ENCODE data around the gene AGAP1. TPM values are rescaled to one million over a fixed set of nuclear protein-coding genes. Genes with fewer than 3 reads are reported as not detected.

AGAP1 gene
- total RNA-seq, 2 donors from 2014 or later: 19.1 to 20.8 TPM

GRCh38 chr2:236049981-236050380, 556.1 kb downstream of the AGAP1 start:
- H3K27me3 ChIP-seq (replicated peaks; ENCODE audit: insufficient read depth): no peaks in the 10 kb centered on the region
- no peaks in the 10 kb centered on the region for H3K9me3 ChIP-seq

GRCh38 chr2:236051351-236051750, 557.5 kb downstream of the AGAP1 start:
- no peaks in the 10 kb centered on the region for H3K27me3 ChIP-seq (replicated peaks; ENCODE audit: insufficient read depth)
- H3K4me3 ChIP-seq: no peak overlapping the region
- no peaks in the 10 kb centered on the region for H3K9me3 ChIP-seq
- DNase-seq (ENCODE audit: low spot score) (no peak), ATAC-seq (ENCODE audit: insufficient number of reproducible peaks, low FRiP score, low read depth) (no peak)
- H3K36me3 ChIP-seq: no peaks in the 10 kb centered on the region
- TF ChIP-seq, protein P1, sequence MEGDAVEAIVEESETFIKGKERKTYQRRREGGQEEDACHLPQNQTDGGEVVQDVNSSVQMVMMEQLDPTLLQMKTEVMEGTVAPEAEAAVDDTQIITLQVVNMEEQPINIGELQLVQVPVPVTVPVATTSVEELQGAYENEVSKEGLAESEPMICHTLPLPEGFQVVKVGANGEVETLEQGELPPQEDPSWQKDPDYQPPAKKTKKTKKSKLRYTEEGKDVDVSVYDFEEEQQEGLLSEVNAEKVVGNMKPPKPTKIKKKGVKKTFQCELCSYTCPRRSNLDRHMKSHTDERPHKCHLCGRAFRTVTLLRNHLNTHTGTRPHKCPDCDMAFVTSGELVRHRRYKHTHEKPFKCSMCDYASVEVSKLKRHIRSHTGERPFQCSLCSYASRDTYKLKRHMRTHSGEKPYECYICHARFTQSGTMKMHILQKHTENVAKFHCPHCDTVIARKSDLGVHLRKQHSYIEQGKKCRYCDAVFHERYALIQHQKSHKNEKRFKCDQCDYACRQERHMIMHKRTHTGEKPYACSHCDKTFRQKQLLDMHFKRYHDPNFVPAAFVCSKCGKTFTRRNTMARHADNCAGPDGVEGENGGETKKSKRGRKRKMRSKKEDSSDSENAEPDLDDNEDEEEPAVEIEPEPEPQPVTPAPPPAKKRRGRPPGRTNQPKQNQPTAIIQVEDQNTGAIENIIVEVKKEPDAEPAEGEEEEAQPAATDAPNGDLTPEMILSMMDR (IDR thresholded peaks at IDR 0.05): no peak
- no peak overlapping the region for H3K27ac ChIP-seq
- no peaks in the 10 kb centered on the region for H3K4me1 ChIP-seq (ENCODE audit: control insufficient read depth in 1 of 2, low read depth in 2 of 2)

More at GRCh38 chr2:236049981-236050380, 556.1 kb downstream of the AGAP1 start:
- DNase-seq (ENCODE audit: low spot score) (no peak), ATAC-seq (ENCODE audit: insufficient number of reproducible peaks, low FRiP score, low read depth) (no peak)
- no peaks in the 10 kb centered on the region for H3K4me1 ChIP-seq (ENCODE audit: control insufficient read depth in 1 of 2, low read depth in 2 of 2)
- H3K36me3 ChIP-seq: no peaks in the 10 kb centered on the region
- TF ChIP-seq, protein P1 (IDR thresholded peaks at IDR 0.05): no peak
- H3K4me3 ChIP-seq: no peak overlapping the region
- no peak overlapping the region for H3K27ac ChIP-seq

GRCh38 chr2:236051806-236052205, 558.0 kb downstream of the AGAP1 start:
- no peak overlapping the region for H3K4me3 ChIP-seq
- ATAC-seq (ENCODE audit: insufficient number of reproducible peaks, low FRiP score, low read depth): no peak
- DNase-seq (ENCODE audit: low spot score): no peak
- H3K36me3 ChIP-seq: no peaks in the 10 kb centered on the region
- no peaks in the 10 kb centered on the region for H3K4me1 ChIP-seq (ENCODE audit: control insufficient read depth in 1 of 2, low read depth in 2 of 2)
- H3K9me3 ChIP-seq: no peaks in the 10 kb centered on the region
- H3K27ac ChIP-seq: no peak overlapping the region
- no peaks in the 10 kb centered on the region for H3K27me3 ChIP-seq (replicated peaks; ENCODE audit: insufficient read depth)
- TF ChIP-seq, protein P1 (IDR thresholded peaks at IDR 0.05): no peak

- no peaks in the 10 kb centered on the region for H3K9me3 ChIP-seq
- TF ChIP-seq, protein P1 (IDR thresholded peaks at IDR 0.05): no peak
- no peaks in the 10 kb centered on the region for H3K36me3 ChIP-seq
- DNase-seq (ENCODE audit: low spot score) (no peak), ATAC-seq (ENCODE audit: insufficient number of reproducible peaks, low FRiP score, low read depth) (no peak)
- no peak overlapping the region for H3K27ac ChIP-seq
- no peak overlapping the region for H3K4me3 ChIP-seq
- no peaks in the 10 kb centered on the region for H3K4me1 ChIP-seq (ENCODE audit: control insufficient read depth in 1 of 2, low read depth in 2 of 2)
- no peaks in the 10 kb centered on the region for H3K27me3 ChIP-seq (replicated peaks; ENCODE audit: insufficient read depth)
Observed at GRCh38 chr2:236052206-236052605, 558.4 kb downstream of the AGAP1 start.

DNA sequence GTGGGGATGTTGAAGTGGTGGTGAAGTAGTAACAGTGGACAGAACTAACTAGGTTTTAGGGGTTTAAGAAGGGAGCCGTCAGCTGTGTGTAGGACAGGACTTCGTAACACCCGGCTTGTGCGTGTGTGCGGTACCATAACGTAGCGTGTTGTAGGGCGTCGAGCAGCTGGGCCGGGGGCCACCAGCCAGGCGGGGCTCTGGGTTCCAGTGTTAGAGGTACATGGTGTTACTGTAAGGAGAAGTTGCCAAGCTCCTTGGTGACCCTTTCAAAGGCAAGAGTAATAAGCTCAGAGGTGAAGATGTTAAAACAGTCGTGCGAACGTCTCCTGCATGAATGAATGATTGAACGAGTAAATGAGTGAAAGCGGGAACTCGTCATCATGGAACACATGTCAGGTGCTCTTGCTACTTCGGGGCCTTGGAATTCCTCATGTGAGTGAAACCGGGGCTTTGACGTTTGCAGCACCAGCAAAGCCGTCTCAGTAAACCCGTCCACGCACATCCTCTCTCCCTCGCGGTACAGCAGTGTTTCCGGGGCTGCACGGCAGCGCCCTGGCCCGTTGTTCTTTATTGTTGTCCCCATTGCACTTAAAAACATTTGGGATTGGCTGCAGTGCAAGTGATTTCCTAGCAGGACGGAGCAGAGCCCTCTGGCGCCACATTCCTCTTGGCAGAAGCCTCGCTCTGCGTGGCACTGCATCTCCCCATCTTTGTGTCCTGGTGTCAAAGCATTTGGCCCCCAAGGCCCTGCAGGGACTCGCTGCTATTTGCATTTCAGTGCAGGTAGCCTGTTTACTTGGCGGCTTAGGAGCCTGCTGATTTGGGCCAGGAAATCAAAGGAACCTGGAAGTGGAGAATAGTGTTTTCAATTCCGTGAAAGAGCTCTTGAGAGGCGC, 559.3 kb downstream of the AGAP1 start:
- DNase-seq (ENCODE audit: low spot score): no peak
- Histone ChIP-seq H3K4me3 (no peak overlapping the region), H3K4me1 (ENCODE audit: control insufficient read depth in 1 of 2, low read depth in 2 of 2) (no peaks in the 10 kb centered on the region), H3K9me3 (peaks cover 6% of the 10 kb centered on the region), H3K27me3 (replicated peaks; ENCODE audit: insufficient read depth) (no peaks in the 10 kb centered on the region), H3K36me3 (peaks cover 4% of the 10 kb centered on the region), H3K27ac (no peak overlapping the region)
- no peak for ATAC-seq (ENCODE audit: insufficient number of reproducible peaks, low FRiP score, low read depth)
- TF ChIP-seq, protein P1 (IDR thresholded peaks at IDR 0.05): no peak

All from thoracic aorta (tissue), 2 donors.